ENCODE data around the gene SPIRE2. TPM values are rescaled to one million over a fixed set of nuclear protein-coding genes. Genes with fewer than 3 reads are reported as not detected.

SPIRE2 gene
- total RNA-seq, 1 donor from 2014 or later, result 17.1 TPM

DNA sequence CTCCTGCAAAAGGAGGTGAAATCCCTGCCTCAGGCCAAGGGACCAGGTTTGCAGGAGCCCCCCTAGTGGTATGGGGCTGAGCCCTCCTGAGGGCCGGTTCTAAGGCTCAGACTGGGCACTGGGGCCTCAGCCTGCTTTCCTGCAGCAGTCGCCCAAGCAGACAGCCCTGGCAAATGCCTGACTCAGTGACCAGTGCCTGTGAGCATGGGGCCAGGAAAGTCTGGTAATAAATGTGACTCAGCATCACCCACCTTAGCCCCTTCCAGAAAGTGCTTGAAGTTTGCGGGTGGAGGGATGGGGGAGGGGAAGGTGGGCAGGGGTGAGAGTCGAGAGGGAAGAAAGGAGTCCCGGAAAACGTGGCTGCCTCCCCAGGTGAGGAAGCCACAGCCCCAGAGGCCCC, 92.4 kb downstream of the SPIRE2 start:
- no peak overlapping the region for H3K27ac Mint-ChIP-seq
- no peak for DNase-seq (ENCODE audit: extremely low spot score, unreplicated experiment)
- H3K9me3 Mint-ChIP-seq, result no peaks in the 10 kb centered on the region
- no peaks in the 10 kb centered on the region for H3K36me3 Mint-ChIP-seq
- no peaks in the 10 kb centered on the region for H3K4me1 Mint-ChIP-seq (ENCODE audit: unreplicated experiment)
- H3K4me3 Mint-ChIP-seq, result no peak overlapping the region
- TF ChIP-seq, protein P1, sequence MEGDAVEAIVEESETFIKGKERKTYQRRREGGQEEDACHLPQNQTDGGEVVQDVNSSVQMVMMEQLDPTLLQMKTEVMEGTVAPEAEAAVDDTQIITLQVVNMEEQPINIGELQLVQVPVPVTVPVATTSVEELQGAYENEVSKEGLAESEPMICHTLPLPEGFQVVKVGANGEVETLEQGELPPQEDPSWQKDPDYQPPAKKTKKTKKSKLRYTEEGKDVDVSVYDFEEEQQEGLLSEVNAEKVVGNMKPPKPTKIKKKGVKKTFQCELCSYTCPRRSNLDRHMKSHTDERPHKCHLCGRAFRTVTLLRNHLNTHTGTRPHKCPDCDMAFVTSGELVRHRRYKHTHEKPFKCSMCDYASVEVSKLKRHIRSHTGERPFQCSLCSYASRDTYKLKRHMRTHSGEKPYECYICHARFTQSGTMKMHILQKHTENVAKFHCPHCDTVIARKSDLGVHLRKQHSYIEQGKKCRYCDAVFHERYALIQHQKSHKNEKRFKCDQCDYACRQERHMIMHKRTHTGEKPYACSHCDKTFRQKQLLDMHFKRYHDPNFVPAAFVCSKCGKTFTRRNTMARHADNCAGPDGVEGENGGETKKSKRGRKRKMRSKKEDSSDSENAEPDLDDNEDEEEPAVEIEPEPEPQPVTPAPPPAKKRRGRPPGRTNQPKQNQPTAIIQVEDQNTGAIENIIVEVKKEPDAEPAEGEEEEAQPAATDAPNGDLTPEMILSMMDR (conservative IDR thresholded peaks at IDR 0.05), result no peak
- peaks cover 25% of the 10 kb centered on the region for H3K27me3 Mint-ChIP-seq

Other genes starting within 250 kb of the SPIRE2 start
- 13.4 and 16.7 TPM in 2 replicates for gene DPEP1, start 214.8 kb upstream of the SPIRE2 start, total RNA-seq (ENCODE audit: low replicate concordance)
- gene CHMP1A, start 170.8 kb upstream of the SPIRE2 start, total RNA-seq (ENCODE audit: low replicate concordance), result 93.4 and 104 TPM in 2 replicates
- 11.7 and 23.2 TPM in 2 replicates for gene SPATA33, start 170.6 kb upstream of the SPIRE2 start, total RNA-seq (ENCODE audit: low replicate concordance)
- 104 and 132 TPM in 2 replicates for gene CDK10, start 141.8 kb upstream of the SPIRE2 start, total RNA-seq (ENCODE audit: low replicate concordance)
- gene SPATA2L, start 126.8 kb upstream of the SPIRE2 start, total RNA-seq (ENCODE audit: low replicate concordance), result 12.6 and 18.5 TPM in 2 replicates
- gene VPS9D1, start 107.6 kb upstream of the SPIRE2 start, total RNA-seq (ENCODE audit: low replicate concordance), result 16.4 and 17.3 TPM in 2 replicates
- gene ZNF276, start 106.9 kb upstream of the SPIRE2 start, total RNA-seq (ENCODE audit: low replicate concordance), result 21.1 and 28.0 TPM in 2 replicates
- gene FANCA, start 11.8 kb upstream of the SPIRE2 start, total RNA-seq (ENCODE audit: low replicate concordance), result 21.9 and 73.3 TPM in 2 replicates
- 170 and 184 TPM in 2 replicates for gene TCF25, start 45.1 kb downstream of the SPIRE2 start, total RNA-seq (ENCODE audit: low replicate concordance)
- 3.6 and 3.8 TPM in 2 replicates for gene MC1R, start 90.4 kb downstream of the SPIRE2 start, total RNA-seq (ENCODE audit: low replicate concordance)
- gene TUBB3, start 94.9 kb downstream of the SPIRE2 start, total RNA-seq (ENCODE audit: low replicate concordance), result 62.0 and 91.4 TPM in 2 replicates
- gene DEF8, start 120.3 kb downstream of the SPIRE2 start, total RNA-seq (ENCODE audit: low replicate concordance), result 61.0 and 63.5 TPM in 2 replicates
- gene DBNDD1, start 191.0 kb downstream of the SPIRE2 start, total RNA-seq (ENCODE audit: low replicate concordance), result 11.6 and 21.2 TPM in 2 replicates
- gene PRDM7, start 248.9 kb downstream of the SPIRE2 start, total RNA-seq (ENCODE audit: low replicate concordance), result not detected in 2 replicates

Measured in type B pancreatic cell (in vitro differentiated cells).